ENCODE measurements around the gene MYOT.
A peak's percentile ranks its signal among the peaks of the same experiment; 100 is the strongest.
"Not testable (repeated sequence)": the region's sequence is repeated elsewhere in the genome, so short reads cannot be mapped to it uniquely, and the experiment has no call there.

Gene MYOT

DNA sequence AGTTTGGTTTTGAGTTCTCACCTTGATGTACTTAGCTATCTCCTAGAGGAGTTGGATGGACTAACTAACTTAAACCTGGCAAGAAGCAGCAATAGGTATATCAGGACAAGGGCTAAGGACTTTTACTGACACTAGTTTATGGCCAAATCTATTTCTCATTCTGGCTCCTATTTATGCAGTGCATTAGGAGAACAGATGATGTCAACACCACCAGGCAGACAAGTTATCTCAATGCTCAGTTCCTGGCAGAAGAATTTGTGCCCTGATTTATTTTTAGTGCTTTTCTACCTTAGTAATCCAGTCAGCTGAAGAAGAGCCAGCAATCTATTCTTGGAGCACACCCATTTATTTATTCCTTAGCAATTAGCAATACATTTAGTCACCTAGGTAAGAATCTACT is 30.7 kb upstream of the MYOT start:
- no peak for ATAC-seq (replicated peaks)
- H3K4me1 Mint-ChIP-seq (ENCODE audit: low read depth in 2 of 2), result peaks cover 0 to 3% of the 10 kb centered on the region in 2 donors
- no peaks in the 10 kb centered on the region for H3K36me3 Mint-ChIP-seq (ENCODE audit: insufficient read depth)

DNA sequence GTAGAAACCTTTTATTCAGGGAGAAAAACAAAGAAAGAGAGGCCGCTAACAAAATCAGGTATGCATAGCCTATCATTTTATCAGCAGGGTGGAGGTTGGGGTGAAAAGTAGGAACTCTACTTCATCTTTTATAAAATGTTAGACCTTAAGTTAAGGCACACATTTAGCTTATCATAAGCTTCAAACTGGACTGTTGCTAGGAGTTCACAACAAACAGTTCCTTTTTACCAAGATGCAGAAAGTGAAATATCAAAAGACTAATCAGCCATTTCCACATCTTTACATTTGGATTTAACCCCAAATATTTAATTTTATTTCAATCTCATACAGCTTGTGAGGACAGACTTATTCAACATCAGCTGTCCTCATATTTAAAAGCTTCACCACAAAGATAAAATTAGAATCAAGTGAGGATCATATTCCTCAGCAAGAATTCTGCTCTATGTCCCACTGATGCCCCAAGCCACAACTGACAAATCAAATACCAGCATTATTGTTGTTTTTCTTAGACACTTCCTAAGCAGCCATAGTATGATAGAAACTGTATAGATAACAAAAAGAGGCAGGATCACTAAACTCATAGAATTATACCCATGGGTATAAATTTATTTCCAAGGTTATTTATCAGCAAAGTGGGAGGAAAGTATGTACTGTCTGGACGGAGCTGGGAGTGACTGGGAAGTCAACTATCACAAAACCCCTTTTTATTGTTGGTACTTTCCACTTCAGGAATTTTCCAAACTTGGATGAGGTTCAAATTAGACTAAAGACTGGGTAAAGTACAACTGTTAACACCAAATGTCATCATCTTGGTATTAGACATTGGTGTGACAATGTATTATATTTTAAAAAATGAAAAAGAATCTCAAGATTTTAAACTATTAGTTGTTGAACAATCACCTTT is 29.9 kb upstream of the MYOT start:
- H3K36me3 Mint-ChIP-seq (ENCODE audit: insufficient read depth), result no peaks in the 10 kb centered on the region
- no peaks in the 10 kb centered on the region for H3K9me3 Mint-ChIP-seq
- no peak for DNase-seq
- ATAC-seq (replicated peaks), result no peak
- no peak overlapping the region for H3K27ac Mint-ChIP-seq
- H3K27me3 Mint-ChIP-seq, result no peaks in the 10 kb centered on the region
- H3K4me3 Mint-ChIP-seq, result no peak overlapping the region
- H3K4me1 Mint-ChIP-seq (ENCODE audit: low read depth in 2 of 2), result peaks cover 0 to 3% of the 10 kb centered on the region in 2 donors

More for the DNA sequence above, 30.7 kb upstream of the MYOT start:
- no peak for DNase-seq
- no peak overlapping the region for H3K4me3 Mint-ChIP-seq
- H3K9me3 Mint-ChIP-seq, result no peaks in the 10 kb centered on the region
- H3K27ac Mint-ChIP-seq, result no peak overlapping the region
- H3K27me3 Mint-ChIP-seq, result no peaks in the 10 kb centered on the region

DNA sequence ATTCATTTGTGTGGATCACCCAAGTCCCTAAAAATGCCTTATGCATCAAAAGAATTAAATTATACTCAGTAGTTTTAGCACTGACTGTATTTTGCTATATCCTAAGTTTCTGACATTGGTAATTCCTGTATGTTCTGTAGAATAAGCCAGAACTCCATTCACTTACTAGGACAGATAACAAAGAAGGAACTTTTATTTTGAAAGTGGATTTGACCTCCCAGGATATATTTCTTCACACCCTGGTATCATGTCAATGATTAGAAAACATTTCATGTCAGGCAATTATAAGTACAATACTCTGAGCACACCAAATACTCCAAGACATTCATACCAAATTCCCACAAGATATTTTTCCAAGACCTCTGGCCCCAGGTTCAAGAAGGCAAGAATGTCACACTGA is 28.7 kb upstream of the MYOT start:
- DNase-seq (no peak), ATAC-seq (replicated peaks) (no peak)
- no peaks in the 10 kb centered on the region for H3K9me3 Mint-ChIP-seq
- H3K27me3 Mint-ChIP-seq, result no peaks in the 10 kb centered on the region
- H3K27ac Mint-ChIP-seq, result no peak overlapping the region
- no peak overlapping the region for H3K4me3 Mint-ChIP-seq
- H3K4me1 Mint-ChIP-seq (ENCODE audit: low read depth in 2 of 2), result peaks cover 0 to 3% of the 10 kb centered on the region in 2 donors
- no peaks in the 10 kb centered on the region for H3K36me3 Mint-ChIP-seq (ENCODE audit: insufficient read depth)

DNA sequence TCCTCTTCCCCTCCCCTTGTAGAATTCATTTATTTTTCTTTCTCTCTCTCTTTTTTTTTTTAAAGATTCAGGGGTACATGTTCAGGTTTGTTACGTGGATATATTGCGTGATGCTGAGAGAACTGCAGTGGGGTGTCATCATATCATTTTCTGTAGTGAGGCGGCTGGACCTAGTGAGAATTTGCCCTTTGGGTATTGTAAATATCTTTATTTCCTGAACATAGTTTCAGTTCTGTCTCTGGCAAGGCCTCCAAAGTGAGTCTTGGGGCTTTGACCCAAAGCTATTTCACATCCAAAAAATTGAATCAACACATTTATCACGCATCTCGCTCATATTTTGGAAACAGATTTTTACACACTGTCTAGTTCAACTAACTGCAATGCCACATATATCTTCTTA is 25.4 kb upstream of the MYOT start:
- H3K27ac Mint-ChIP-seq, result no peak overlapping the region
- ATAC-seq (replicated peaks) (no peak), DNase-seq (no peak)
- no peaks in the 10 kb centered on the region for H3K36me3 Mint-ChIP-seq (ENCODE audit: insufficient read depth)
- H3K9me3 Mint-ChIP-seq, result no peaks in the 10 kb centered on the region
- H3K4me1 Mint-ChIP-seq (ENCODE audit: low read depth in 2 of 2), result peaks cover 0 to 3% of the 10 kb centered on the region in 2 donors
- H3K4me3 Mint-ChIP-seq, result no peak overlapping the region
- no peaks in the 10 kb centered on the region for H3K27me3 Mint-ChIP-seq

DNA sequence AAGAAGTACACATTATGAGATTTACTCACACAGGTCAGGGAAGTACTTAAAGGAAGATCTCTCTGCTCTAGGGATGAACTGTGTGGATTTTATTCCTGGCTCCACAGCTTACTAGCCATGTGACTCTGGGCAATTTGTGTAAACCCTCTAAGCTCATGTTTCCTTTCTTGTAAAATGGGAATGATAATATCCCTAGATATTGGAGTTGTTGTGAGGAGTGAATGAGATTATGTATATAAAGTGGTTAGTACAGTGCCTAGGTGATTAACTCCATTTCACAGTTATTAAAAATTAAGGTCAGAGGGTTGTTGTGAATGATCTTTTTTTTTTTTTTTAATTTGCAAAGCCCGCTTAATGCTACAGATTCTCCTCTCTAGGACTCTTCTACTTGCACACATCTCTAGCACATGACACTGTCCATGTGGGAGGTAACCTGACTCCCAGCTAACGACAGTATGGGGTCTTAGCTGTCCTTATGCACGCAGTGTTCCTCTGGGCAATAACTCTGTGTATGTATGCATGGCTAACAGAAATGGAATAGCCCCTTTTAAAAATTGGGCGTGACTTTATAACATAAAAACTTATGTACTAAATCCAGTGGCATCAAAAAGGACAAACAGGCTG is 23.9 kb upstream of the MYOT start:
- ATAC-seq (replicated peaks) (no peak), DNase-seq (no peak)
- Mint-ChIP-seq H3K4me1 (ENCODE audit: low read depth in 2 of 2) (peaks cover 0 to 3% of the 10 kb centered on the region in 2 donors), H3K9me3 (no peaks in the 10 kb centered on the region), H3K36me3 (ENCODE audit: insufficient read depth) (no peaks in the 10 kb centered on the region), H3K4me3 (no peak overlapping the region), H3K27me3 (no peaks in the 10 kb centered on the region), H3K27ac (no peak overlapping the region)

DNA sequence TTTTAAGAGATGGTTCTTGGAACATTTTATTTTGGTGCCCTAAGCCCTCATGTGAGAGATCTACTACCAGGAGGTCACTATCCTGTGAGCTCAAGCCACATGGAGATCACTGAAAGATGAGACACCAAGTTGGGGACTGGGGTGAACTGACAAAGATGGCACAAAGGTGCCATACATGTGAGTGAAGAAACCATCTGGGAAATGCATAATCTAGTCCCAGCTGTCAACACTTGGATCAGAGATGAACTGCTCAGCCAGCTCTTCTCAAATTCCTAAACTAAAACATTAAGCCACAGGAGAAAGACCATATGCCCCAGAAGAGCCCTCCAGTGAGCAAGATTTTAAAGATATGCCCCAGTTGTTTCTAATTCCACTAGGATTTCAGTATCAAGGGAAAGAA is 22.2 kb upstream of the MYOT start:
- no peak for DNase-seq
- no peaks in the 10 kb centered on the region for H3K27me3 Mint-ChIP-seq
- no peak for ATAC-seq (replicated peaks)
- H3K36me3 Mint-ChIP-seq (ENCODE audit: insufficient read depth), result no peaks in the 10 kb centered on the region
- H3K9me3 Mint-ChIP-seq, result no peaks in the 10 kb centered on the region
- no peak overlapping the region for H3K4me3 Mint-ChIP-seq
- no peak overlapping the region for H3K27ac Mint-ChIP-seq
- H3K4me1 Mint-ChIP-seq (ENCODE audit: low read depth in 2 of 2), result no peaks in the 10 kb centered on the region

DNA sequence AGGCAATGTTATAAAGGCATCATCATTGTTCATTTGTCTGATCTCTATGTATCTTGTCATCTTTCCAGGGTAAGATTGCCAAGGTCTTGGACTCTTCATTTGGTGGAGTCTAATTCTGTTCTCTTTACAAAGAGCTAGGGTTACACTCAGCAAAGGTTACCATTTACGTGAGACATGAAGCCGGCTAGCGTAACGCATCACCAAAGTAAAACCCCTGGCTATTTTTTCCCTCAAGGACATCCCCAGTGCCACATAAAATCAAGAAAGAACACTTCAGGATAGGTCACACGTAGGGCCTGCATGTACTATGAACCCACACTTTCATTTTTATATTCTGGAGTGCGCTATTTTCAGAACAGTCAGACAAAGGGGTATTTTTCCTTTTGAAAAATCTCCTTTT is 20.0 kb upstream of the MYOT start:
- Mint-ChIP-seq H3K4me3 (no peak overlapping the region), H3K36me3 (ENCODE audit: insufficient read depth) (no peaks in the 10 kb centered on the region), H3K27ac (no peak overlapping the region), H3K27me3 (no peaks in the 10 kb centered on the region), H3K9me3 (no peaks in the 10 kb centered on the region), H3K4me1 (ENCODE audit: low read depth in 2 of 2) (no peaks in the 10 kb centered on the region)
- ATAC-seq (replicated peaks), result no peak
- no peak for DNase-seq

DNA sequence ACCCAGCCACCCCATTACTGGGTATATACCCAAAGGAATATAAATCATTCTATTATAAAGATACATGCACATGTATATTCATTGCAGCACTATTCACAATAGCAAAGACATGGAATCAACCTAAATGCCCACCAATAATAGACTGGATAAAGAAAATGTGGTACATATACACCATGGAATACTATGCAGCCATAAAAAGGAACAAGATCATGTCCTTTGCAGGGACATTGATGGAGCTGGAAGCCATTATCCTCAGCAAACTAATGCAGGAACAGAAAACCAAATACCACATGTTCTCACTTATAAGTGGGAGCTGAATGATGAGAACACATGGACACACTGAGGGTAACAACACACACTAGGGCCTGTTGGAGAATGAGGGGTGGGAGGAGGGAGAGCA is 14.5 kb upstream of the MYOT start:
- H3K36me3 Mint-ChIP-seq (ENCODE audit: insufficient read depth); H3K27me3 Mint-ChIP-seq; DNase-seq; H3K9me3 Mint-ChIP-seq; H3K4me3 Mint-ChIP-seq; ATAC-seq (replicated peaks); H3K4me1 Mint-ChIP-seq (ENCODE audit: low read depth in 2 of 2); H3K27ac Mint-ChIP-seq: not testable (repeated sequence)

DNA sequence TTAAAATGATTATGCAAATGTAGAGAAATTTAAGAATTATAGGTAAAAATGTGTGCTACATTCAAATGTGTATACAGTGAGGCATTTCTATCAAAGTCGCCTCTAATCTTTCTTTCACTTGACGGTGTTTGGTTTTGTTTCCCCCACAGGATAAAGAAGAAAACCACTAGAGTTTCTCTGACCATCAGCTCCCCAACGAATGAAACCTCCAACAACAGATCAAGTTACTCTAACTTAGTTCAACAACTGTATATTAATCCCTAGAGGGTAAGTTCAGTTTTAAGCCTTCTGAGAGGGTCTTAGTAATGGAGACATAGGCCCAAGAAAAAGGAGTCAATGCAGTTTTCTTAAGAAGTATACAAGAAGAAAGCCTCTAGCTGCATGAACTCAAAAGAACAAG is 11.5 kb upstream of the MYOT start:
- Mint-ChIP-seq H3K27me3 (no peaks in the 10 kb centered on the region), H3K9me3 (no peaks in the 10 kb centered on the region), H3K4me1 (ENCODE audit: low read depth in 2 of 2) (peaks cover 5 to 10% of the 10 kb centered on the region in 2 donors), H3K27ac (no peak overlapping the region), H3K4me3 (no peak overlapping the region), H3K36me3 (ENCODE audit: insufficient read depth) (no peaks in the 10 kb centered on the region)
- DNase-seq (no peak), ATAC-seq (replicated peaks) (no peak)

DNA sequence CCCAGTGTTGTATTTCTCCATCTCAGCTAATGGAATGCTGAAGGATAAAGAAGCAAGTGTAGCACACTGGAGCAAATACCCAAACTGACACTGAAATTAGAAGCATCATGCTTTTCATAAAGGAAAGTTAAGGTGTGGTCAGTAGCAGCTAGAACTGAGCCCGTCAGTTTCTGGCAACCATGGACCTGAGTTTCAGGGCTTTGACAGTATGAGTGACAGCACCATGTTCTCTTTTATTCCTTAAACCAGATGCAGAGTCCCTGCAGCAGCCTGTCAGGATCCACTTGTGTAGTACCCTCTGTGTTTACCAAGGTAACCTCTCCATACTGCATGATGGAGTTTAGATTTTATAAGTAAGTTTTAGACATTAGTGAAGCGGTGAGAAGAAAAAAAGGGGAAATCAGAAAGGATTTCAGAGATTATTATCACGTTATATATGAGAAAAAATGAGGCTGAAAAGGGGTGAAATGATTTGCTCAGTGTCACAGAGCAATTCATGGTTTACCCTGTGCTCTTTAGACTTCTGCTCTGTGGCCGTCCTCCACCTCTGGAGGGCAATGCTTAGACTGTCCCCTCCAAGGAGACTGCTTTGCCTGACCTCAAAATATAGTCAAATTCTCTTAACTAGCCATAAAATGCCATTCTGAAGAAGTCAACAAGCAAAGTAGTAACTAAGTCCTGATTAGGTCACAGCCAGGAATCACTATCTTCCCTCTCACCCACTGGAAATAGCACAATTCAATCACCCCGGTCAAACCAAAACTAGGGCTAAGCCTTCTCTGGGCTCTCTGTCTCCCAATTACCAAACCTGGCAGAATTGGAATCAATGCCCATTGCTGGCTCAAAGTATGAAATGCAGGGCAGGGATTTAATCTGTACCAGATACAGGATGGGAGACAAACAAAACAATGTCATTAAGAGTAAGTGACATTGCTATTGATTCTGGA is 10.5 kb upstream of the MYOT start:
- peak overlapping the region in 1 of 2 donors; percentile 57 for H3K4me3 Mint-ChIP-seq
- no peak for DNase-seq
- no peaks in the 10 kb centered on the region for H3K9me3 Mint-ChIP-seq
- peaks cover 0 to 5% of the 10 kb centered on the region in 2 donors for H3K27me3 Mint-ChIP-seq
- H3K36me3 Mint-ChIP-seq (ENCODE audit: insufficient read depth), result no peaks in the 10 kb centered on the region
- no peak for ATAC-seq (replicated peaks)
- H3K4me1 Mint-ChIP-seq (ENCODE audit: low read depth in 2 of 2), result peaks cover 8 to 13% of the 10 kb centered on the region in 2 donors
- peak overlapping the region in 1 of 2 donors; percentile 85 for H3K27ac Mint-ChIP-seq

DNA sequence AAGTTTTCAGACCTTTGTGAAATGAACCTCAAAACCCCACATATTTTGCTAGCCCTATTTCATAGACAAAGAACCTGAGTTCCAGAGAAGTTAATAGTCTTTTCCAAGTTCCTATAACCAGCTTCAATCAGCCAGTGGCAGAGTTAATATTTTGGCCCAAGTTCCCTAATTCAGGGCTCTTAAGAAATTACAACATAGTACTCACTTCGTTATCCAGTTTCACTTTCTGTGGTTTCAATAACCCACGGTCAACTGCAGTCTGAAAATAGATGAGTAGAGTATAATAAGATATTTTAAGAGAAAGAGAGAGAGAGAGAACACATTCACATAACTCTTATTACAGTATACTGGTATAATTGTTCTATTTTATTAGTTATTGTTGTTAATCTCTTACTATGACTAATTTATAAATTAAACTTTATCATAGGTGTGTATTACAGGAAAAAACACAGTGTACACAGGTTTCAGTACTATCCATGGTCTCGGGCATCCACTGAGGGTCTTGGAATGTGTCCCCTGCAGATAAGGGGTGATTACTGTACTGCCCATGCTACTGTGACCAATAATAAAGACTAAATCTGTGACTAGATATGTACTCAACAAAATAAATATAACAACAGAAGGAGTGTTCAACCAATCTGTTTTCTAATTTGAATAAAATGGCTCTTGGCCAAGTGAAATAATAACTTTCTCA is 9.3 kb upstream of the MYOT start:
- Mint-ChIP-seq H3K4me3 (peak overlapping the region; percentile 57 to 69), H3K9me3 (no peaks in the 10 kb centered on the region), H3K4me1 (ENCODE audit: low read depth in 2 of 2) (peaks cover 8 to 13% of the 10 kb centered on the region in 2 donors), H3K27ac (peak overlapping the region; percentile 44 to 85), H3K27me3 (peaks cover 0 to 5% of the 10 kb centered on the region in 2 donors), H3K36me3 (ENCODE audit: insufficient read depth) (no peaks in the 10 kb centered on the region)
- peak; percentile 36 for ATAC-seq (replicated peaks)
- DNase-seq, result no peak

DNA sequence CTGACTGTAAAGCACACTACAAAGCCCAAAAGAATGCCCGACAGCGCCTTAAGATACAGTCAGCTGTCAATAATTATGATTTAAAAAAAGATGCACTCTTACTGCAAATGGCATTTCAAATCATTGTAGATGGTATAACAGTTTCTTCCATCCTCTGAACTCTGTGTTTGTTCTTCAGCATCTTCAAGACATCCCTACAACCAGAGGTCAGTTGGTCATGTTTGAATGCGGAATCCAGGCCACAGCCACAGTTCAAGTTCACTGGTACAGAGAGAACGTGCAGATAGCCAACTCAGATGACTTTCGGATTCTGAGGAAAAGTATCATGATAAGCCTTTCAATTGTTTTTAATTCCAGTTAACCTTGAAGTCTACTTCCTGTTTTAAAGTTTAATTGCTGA is 8.7 kb upstream of the MYOT start:
- no peak overlapping the region for H3K4me3 Mint-ChIP-seq
- no peak for ATAC-seq (replicated peaks)
- DNase-seq, result no peak
- H3K27ac Mint-ChIP-seq, result no peak overlapping the region
- H3K27me3 Mint-ChIP-seq, result peaks cover 0 to 5% of the 10 kb centered on the region in 2 donors
- no peaks in the 10 kb centered on the region for H3K9me3 Mint-ChIP-seq
- H3K4me1 Mint-ChIP-seq (ENCODE audit: low read depth in 2 of 2), result peaks cover 8 to 13% of the 10 kb centered on the region in 2 donors
- no peaks in the 10 kb centered on the region for H3K36me3 Mint-ChIP-seq (ENCODE audit: insufficient read depth)

DNA sequence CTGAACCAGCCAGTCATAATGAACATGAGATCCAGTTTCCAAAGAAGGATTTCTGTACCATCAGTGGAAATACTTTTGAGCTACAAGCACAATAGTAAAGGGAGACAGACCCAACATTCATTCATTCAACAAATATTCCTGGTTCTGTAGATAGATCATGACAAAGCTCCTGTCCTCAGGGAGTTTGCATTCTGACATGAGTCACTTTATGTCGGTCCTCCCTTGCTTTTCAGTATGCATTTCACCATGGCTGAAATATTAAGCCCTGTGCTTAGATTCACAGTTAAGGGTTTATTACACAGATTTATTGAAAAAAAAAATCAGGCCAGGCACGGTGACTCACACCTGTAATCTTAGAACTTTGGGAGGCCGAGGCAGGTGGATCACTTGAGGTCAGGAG is 5.4 kb upstream of the MYOT start:
- Mint-ChIP-seq H3K9me3 (no peaks in the 10 kb centered on the region), H3K27ac (peak overlapping the region in 1 of 2 donors; percentile 27), H3K36me3 (ENCODE audit: insufficient read depth) (no peaks in the 10 kb centered on the region), H3K4me1 (ENCODE audit: low read depth in 2 of 2) (peaks cover 8 to 13% of the 10 kb centered on the region in 2 donors), H3K27me3 (peaks cover 0 to 5% of the 10 kb centered on the region in 2 donors), H3K4me3 (no peak overlapping the region)
- no peak for ATAC-seq (replicated peaks)
- DNase-seq, result no peak

Measured in effector memory CD8-positive, alpha-beta T cell (primary cell).